IPS-20b (cell line): ENCODE measurements around the gene SERGEF.

ENCODE experiments used
- H3K27ac ChIP-seq: one replicate; pipeline ENCODE4 v1.5.1; 2013; ENCODE audit warnings: low read length
- H3K27me3 ChIP-seq: 2 replicates; pipeline ENCODE4 v1.6.1; 2013; ENCODE audit warnings: mild to moderate bottlenecking, low read length, inconsistent platforms; ENCODE audit not compliant: insufficient read depth
- H3K36me3 ChIP-seq: 2 replicates; pipeline ENCODE4 v1.6.1; 2013; ENCODE audit warnings: low read depth, mild to moderate bottlenecking, inconsistent platforms, low read length, moderate library complexity; ENCODE audit not compliant: insufficient read depth
- H3K4me1 ChIP-seq: 2 replicates; pipeline ENCODE4 v1.6.1; 2013; ENCODE audit warnings: mild to moderate bottlenecking, control low read depth, inconsistent platforms, low read length, moderate library complexity; ENCODE audit not compliant: insufficient read depth
- H3K4me3 ChIP-seq: 2 replicates; pipeline ENCODE4 v1.5.1; 2013; ENCODE audit warnings: mild to moderate bottlenecking, low read length, inconsistent platforms
- H3K9ac ChIP-seq: 2 replicates; pipeline ENCODE4 v1.6.1; 2013; ENCODE audit warnings: low read depth, mild to moderate bottlenecking, inconsistent platforms, low read length, moderate library complexity
- H3K9me3 ChIP-seq: 2 replicates; pipeline ENCODE4 v1.6.1; 2013; ENCODE audit warnings: mild to moderate bottlenecking, low read depth, low read length, inconsistent platforms; ENCODE audit not compliant: insufficient read depth

The SERGEF gene

GRCh38 chr11:17763244-17763643 lies 249.6 kb downstream of the SERGEF start:
- Histone ChIP-seq H3K9me3 (no peaks in the 10 kb centered on the region), H3K9ac (no peak overlapping the region), H3K27me3 (no peaks in the 10 kb centered on the region), H3K4me3 (no peak overlapping the region), H3K36me3 (no peaks in the 10 kb centered on the region), H3K4me1 (no peaks in the 10 kb centered on the region), H3K27ac (no peak overlapping the region)

GRCh38 chr11:17762309-17762974 lies 250.4 kb downstream of the SERGEF start:
- Histone ChIP-seq H3K4me3 (no peak overlapping the region), H3K4me1 (no peaks in the 10 kb centered on the region), H3K27ac (no peak overlapping the region), H3K9me3 (no peaks in the 10 kb centered on the region), H3K27me3 (no peaks in the 10 kb centered on the region), H3K36me3 (no peaks in the 10 kb centered on the region), H3K9ac (no peak overlapping the region)

GRCh38 chr11:17760102-17761029 lies 252.5 kb downstream of the SERGEF start:
- no peak overlapping the region for H3K9ac ChIP-seq
- no peak overlapping the region for H3K27ac ChIP-seq
- no peaks in the 10 kb centered on the region for H3K9me3 ChIP-seq
- H3K4me1 ChIP-seq = no peaks in the 10 kb centered on the region
- 0 out of 2 replicates have a peak, but pooled peaks cover 4% of the 10 kb centered on the region for H3K27me3 ChIP-seq
- no peaks in the 10 kb centered on the region for H3K36me3 ChIP-seq
- no peak overlapping the region for H3K4me3 ChIP-seq

- no peak overlapping the region for H3K9ac ChIP-seq
- H3K27me3 ChIP-seq = peaks cover 11% of the 10 kb centered on the region; the same call in 1 of the 2 replicates
- H3K36me3 ChIP-seq = no peaks in the 10 kb centered on the region
- H3K4me1 ChIP-seq = no peaks in the 10 kb centered on the region
- no peaks in the 10 kb centered on the region for H3K9me3 ChIP-seq
- no peak overlapping the region for H3K4me3 ChIP-seq
- no peak overlapping the region for H3K27ac ChIP-seq
These were observed 257.0 kb downstream of the SERGEF start for GRCh38 chr11:17755891-17756290.

- Histone ChIP-seq H3K4me3 (no peak overlapping the region), H3K9me3 (no peaks in the 10 kb centered on the region), H3K4me1 (no peaks in the 10 kb centered on the region), H3K27ac (no peak overlapping the region), H3K36me3 (no peaks in the 10 kb centered on the region), H3K9ac (no peak overlapping the region), H3K27me3 (peaks cover 11% of the 10 kb centered on the region; the same call in 1 of the 2 replicates)
These were observed 259.2 kb downstream of the SERGEF start for GRCh38 chr11:17753641-17754040.

GRCh38 chr11:17753153-17753552 lies 259.7 kb downstream of the SERGEF start:
- Histone ChIP-seq H3K27me3 (peaks cover 11% of the 10 kb centered on the region; the same call in 1 of the 2 replicates), H3K4me3 (no peak overlapping the region), H3K9me3 (no peaks in the 10 kb centered on the region), H3K27ac (no peak overlapping the region), H3K9ac (no peak overlapping the region), H3K36me3 (no peaks in the 10 kb centered on the region), H3K4me1 (no peaks in the 10 kb centered on the region)

GRCh38 chr11:17752144-17752543 lies 260.7 kb downstream of the SERGEF start:
- Histone ChIP-seq H3K9me3 (no peaks in the 10 kb centered on the region), H3K27me3 (peaks cover 11% of the 10 kb centered on the region; the same call in 1 of the 2 replicates), H3K9ac (no peak overlapping the region), H3K4me1 (no peaks in the 10 kb centered on the region), H3K27ac (no peak overlapping the region), H3K36me3 (no peaks in the 10 kb centered on the region), H3K4me3 (no peak overlapping the region)

GRCh38 chr11:17751558-17751957 lies 261.3 kb downstream of the SERGEF start:
- no peaks in the 10 kb centered on the region for H3K36me3 ChIP-seq
- no peak overlapping the region for H3K27ac ChIP-seq
- H3K4me1 ChIP-seq = no peaks in the 10 kb centered on the region

GRCh38 chr11:17750801-17751165 lies 262.1 kb downstream of the SERGEF start:
- Histone ChIP-seq H3K36me3 (no peaks in the 10 kb centered on the region), H3K4me3 (no peak overlapping the region), H3K9ac (no peak overlapping the region), H3K9me3 (no peaks in the 10 kb centered on the region), H3K4me1 (no peaks in the 10 kb centered on the region), H3K27ac (no peak overlapping the region), H3K27me3 (peaks cover 14% of the 10 kb centered on the region; the same call in 1 of the 2 replicates)

More at GRCh38 chr11:17751558-17751957, 261.3 kb downstream of the SERGEF start:
- H3K9me3 ChIP-seq = no peaks in the 10 kb centered on the region
- peaks cover 11% of the 10 kb centered on the region; the same call in 1 of the 2 replicates for H3K27me3 ChIP-seq
- H3K9ac ChIP-seq = no peak overlapping the region
- no peak overlapping the region for H3K4me3 ChIP-seq

- no peaks in the 10 kb centered on the region for H3K9me3 ChIP-seq
- no peak overlapping the region for H3K4me3 ChIP-seq
- peaks cover 9% of the 10 kb centered on the region; the same call in 1 of the 2 replicates for H3K27me3 ChIP-seq
- H3K27ac ChIP-seq = no peak overlapping the region
- no peaks in the 10 kb centered on the region for H3K36me3 ChIP-seq
- H3K9ac ChIP-seq = no peak overlapping the region
- H3K4me1 ChIP-seq = no peaks in the 10 kb centered on the region
These were observed 262.6 kb downstream of the SERGEF start for GRCh38 chr11:17750013-17750800.
